C1 segment of cervical spinal cord (tissue), 14 donors: ENCODE results near the gene LEF1.

ENCODE experiments used
- DNase-seq, 14 donors: peaks; one replicate each; lab custom pipeline; 2025; lab: John Stamatoyannopoulos, UW

The LEF1 gene

DNA sequence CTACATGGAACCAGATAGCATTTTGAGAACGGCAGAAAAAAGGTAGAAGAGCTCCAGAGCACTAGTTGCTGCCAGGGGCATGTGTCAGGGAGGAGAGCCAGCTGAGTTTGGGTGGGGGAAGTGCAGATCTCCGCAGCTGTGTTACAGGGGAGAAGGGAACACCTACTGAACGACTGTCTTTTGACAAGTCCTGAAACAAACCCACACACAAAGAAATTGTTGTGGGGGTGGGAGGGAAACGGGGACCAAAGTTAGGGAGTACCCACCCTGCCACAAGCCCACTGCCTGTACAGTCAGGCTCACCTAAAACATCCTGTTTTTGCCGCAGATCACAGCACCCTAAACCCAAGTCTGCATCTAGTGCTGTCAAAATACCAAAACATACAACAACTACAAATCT lies 55.5 kb downstream of the LEF1 start:
- no peak for DNase-seq

DNA sequence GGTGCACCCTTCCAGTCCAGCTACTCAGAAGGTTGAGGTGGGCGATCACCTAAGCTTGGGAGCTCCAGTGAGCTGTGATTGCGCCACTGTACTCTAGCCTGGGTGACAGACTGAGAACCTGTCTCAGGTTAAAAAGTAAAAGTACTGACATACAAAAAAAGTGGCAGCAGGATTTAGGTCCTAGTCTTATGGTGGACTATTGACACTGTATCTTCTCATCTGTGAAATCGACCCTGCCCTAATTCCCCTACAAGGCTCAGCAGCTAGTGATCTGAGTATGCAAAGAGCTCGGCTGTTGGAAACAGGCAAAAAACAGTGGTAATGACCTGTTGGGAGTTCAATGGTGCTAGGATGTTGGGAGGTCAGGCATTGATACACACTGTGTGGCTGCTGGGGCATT lies 57.0 kb downstream of the LEF1 start:
- no peak for DNase-seq

DNA sequence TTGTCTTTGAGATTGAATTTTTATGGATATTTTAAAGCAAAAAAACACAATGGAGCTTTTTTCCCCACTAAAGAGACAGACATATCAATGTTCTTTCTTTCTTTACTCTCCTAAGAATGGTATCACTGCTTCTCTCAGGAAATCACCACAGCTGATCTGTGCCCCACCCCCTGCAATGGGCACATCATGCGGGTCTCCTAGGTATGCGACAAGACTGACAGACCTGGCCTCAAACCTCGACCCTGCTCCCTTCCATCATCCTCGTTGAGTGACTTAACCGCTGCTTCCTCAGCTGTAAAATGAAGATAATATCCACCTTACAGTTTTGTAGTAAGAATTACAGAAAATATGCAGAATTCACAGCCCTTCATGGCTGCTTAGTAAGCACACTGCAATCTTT lies 58.3 kb downstream of the LEF1 start:
- DNase-seq: no peak

DNA sequence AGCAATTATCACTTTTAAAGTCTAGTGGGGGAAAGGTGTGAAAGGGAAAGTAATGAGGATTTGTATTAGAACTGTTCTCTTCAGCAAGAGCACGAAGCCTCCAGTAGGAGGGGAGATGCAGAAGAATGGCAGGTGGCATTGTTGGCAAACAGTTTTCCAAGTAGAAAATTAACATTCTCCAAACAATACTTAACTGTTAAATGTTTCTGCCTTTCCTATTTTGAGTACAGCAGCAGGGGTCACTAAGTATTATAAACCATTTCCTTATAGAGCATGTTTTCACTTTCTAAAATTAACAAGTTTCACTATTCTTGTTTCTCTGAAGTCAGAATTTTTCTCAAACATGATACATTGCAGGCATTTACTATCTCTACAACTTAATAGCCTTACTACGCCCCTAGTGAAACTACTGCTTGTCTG lies 58.7 kb downstream of the LEF1 start:
- DNase-seq: no peak

DNA sequence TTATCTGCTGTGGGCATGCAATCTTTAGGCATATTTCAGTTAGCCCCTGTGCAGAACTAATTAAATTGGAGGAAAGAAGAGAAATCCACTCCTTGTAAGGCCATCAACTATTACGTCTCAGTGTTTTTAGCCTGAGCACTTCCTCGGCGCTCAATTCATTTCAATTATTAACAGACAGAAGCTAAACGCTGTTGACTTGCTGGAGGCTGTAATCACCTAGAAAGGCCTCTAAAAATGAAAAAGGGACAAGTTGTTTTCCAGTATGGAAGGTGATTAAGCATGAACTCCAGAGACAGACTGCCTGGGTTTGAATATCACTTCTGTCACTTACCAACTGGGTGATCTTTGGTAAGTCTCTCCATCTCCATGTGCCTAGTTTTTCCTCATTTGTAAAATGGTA lies 59.6 kb downstream of the LEF1 start:
- DNase-seq: no peak

DNA sequence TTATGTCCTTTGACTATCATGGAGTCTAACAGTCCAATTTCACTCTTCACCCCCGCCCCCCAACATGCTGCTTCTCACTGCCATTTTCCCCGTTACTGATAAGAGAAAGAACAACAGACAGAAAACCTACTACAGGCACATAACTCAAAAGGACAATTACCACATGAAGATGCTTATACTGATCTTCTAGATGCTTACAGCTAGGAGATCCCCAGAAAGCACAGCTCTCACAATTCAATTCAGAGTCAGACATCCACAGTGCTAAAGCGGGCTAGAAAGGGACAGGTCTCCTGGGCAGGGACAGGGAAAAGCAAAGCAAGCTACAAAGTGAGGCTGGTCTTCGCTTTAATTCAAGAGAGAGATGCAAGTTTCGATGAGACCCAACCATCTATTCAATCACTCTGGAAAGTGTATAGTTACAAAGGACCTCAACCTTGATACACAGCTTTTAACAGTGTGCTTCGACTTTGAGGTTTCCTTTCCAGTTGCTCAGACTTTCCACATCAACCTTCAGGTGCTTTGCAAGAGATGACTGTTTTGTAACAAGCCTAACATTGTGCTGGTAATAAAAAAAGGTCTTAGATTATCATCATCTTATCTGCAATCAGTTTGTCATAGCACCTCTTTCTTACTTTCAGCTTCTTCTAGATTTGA lies 60.9 kb downstream of the LEF1 start:
- DNase-seq: no peak

DNA sequence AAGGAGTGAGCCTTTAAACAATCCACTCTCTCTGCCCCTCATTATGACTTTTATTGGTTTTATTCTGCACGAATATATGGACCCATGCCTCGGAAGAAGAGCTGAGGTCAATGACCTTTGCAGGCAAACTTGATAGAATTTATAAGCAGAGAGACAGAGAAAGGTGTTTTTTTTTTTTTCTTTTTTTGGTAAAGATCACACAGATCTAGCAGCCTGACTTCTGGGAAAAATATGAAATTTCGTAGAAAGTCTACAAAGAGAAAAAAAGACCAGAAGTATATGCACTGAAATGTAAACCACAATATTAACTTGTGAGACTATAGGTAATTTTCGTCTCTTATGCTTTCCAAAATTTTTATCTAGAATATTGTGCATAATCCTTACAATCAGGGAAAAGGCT lies 61.6 kb downstream of the LEF1 start:
- DNase-seq: no peak

DNA sequence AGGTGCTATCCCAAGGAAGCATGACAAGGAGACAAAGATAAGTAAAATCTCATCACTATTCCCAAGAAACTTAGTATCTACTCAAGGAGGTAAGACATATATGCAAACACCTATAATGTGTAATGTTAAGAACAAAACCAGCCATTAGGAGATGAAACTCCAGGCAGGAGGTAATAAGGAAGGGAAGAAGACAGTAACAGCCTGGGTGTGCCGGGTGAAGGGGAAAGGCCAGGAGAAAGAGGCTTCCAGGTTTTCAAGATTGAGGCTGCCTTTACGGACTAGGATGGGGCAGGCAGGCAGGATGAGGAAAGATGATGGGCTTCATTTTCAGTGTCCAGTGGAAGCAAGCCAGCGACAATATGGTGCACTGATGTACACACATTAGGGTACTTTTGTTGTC lies 62.5 kb downstream of the LEF1 start:
- DNase-seq: no peak

DNA sequence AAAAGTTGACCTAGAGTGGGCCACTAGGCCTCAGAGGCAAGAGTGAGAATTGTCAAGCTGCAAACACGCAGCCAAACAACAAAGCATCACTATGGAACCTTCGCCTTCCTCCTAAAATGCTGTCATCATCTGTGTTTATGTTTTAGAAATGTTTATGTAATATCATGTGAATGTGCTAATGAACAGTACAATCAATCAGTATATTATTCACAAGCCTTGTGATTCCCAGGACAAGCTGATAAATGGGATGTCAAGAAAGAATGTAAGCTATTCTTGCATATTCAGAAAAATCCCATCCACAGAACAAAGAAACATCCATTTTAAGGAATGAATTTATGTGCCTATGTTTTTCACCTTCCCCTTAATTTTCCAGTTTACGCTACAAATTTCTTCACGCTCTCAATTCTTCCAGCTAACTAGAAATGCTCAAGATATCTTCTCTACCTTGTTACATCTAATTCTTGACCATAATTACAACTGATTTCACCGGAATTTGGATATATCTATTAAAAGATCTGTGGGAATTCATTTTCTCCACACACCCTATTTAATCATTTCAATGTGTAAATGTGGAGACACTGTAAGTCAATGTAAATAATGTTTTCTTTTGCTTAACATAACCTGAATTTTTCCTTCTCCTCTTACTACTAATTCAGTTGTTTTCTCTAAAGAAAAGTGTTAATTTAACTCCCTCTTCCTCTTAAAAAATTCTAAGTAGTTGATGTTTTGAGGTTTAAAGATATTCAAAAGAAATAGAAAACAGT lies 65.5 kb downstream of the LEF1 start:
- DNase-seq: no peak

DNA sequence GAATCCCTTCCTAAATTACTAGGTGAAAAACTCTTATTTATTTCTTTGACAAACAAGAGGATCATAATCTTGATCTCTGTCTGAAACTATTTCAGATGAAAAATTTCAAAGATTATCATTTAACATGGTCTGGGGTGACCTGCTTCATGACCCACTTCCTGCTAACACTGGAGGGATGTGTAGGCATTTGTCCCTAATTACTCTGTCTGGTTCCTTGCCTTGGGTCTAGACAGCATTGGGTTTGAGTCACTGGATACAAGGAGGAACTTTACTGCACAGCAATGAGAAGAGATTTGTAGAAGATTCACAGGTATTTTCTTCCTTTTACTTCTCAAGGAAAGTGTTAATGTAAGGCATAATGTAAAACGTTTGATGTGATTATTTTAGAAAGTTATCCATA lies 67.9 kb downstream of the LEF1 start:
- no peak for DNase-seq

DNA sequence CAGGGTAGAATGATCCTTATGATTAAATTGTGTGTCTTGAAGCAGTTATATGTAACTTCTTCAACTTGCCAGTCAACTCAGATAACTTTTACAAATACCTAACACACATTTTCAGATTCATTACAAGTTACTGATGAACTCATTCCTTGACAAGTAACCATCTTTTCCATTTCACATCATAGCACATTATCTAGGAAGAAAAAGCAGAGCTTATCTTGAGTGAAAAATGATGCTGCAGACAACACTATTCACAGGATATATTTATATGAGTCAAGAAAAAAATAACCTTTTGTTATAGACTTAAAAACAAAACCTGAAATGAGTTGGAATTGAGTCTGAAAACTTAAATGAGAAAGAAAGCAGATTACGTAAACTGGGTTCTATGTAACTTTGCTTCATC lies 68.9 kb downstream of the LEF1 start:
- DNase-seq: no peak

DNA sequence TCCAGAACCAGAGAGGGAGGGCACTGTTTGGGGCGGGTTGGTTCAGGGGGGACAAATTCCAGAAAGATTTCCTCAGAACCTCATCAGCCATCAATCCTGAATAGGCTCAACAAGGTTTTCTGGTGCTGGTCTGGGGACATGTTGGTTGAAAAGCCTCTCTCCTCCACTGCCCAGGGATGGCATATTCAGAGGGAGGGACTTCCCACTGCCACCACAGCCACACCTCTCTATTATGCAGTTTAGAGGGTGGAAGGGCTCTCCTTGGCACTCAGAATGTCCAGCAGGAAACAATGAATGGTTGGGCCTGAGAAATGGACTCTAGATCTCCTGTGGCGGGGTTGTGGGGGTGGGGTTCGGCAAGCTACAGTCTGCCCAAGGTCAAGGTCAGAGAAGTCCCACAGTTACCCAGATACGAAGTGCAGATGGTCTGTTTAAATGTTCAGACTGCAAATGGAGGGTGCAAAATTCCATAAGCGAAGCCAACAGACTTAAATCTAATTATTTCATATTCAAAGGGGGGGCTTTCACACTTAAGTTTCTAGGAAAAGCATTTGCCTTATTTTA lies 70.7 kb downstream of the LEF1 start:
- no peak for DNase-seq

DNA sequence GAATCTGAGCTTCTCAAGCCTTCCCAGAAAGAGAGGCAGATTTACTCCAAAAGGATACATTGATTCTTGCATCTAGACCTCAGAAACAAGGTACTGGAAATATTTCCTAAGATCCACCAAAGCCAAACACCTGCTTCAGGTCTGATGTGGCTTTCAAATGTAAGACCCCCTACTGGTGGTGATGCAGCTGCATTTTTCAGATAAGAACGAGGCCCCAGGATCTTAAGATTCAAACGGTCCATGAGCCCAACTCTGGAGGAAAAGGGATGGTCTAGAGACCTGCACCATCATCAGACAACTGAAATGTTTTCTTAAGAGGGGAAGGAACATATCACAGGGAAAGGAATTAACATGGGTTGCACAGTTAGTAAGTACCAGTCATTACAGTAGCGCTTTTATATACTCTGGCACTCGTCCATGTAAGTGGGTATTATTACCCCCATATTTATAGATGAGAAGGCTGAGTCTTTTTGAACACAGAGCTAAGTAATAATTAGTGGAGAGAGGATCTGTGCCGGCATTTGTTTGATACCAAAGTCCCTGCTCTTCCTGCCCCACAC lies 73.7 kb downstream of the LEF1 start:
- no peak for DNase-seq

DNA sequence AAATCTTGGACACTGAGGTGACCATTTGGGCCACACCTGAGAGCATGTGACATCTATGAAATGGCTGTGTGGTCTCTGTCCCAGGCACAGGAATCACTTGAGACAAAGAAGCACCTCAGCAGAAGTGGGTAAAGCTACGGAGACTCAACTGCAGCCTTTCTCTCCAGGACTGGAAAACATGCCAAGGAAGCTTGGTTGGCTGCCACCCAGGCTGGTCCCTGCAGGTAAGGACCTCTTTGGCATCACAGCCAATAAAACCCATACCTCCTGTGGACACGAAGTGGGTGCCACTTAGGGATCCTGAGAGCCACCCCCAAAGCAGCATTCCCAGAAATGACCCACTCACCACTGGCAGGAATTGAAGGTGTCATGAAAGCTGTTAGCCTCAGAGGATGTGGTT lies 74.6 kb downstream of the LEF1 start:
- DNase-seq: no peak

DNA sequence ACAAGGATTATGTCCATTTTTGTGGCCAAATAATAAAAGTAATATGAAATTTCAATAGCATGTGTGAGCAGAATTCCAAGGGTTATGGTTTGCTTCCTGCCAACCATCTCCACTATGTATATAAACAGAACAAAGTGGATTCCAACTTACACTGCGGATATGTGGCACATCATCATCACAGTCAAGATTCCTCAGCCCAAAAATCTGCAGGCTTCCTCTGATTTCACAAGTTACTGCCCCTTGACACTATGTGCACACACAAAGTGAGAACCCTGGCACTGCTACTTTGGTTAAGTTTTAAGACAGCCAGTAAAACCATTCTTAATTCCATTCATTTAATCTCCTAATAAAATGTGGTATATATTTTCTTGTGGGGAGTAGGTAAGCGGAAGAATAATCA lies 76.4 kb downstream of the LEF1 start:
- DNase-seq: no peak

DNA sequence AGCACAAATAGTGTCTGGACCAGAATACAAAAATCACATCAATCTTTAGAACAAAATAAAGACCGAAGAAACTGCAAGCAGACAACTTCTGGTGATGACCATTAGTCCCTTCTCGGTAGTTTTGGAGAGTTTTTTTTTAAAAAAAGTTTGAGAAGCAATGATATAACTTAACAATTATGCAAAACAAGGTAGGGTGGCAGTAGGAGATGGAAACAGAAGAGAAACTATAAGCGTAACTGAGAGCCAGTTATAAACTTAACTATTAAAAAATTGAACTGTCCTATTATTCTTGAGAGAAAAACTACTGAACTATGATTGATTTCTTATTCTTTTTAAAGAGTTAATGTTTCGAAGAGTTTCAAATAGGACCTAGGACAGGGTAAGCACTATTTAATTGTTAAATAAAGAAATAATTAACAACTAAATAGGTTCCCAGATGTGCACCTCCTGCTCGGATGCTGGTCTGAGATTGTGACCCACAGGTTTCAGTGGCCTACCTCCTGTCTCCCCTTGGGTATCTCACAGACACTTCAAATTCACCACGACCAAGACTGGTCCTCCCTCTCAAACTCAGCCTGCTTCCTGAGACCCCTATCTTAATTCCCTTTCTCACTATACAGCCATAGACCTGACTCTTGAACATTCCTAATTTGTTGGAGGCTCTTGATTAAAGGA lies 81.3 kb downstream of the LEF1 start:
- no peak for DNase-seq

DNA sequence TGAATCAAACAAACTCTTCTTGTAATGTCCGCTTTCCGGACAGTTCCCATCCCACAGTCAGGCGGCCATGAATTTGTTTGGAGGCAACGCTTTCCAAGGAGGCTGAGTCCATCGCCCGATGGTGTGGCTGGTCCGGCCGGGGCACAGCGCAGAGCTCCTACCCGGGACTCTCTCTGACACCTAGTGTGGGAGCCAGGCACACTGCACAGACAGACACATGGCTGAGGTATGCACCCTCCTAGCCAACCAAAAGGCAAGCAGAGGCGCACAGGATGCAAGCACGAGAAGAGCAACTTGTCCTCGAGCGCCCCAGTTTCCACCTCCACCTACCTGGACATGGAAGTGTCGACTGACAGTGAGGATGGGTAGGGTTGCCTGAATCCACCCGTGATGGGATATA lies 87.5 kb downstream of the LEF1 start:
- DNase-seq: no peak

DNA sequence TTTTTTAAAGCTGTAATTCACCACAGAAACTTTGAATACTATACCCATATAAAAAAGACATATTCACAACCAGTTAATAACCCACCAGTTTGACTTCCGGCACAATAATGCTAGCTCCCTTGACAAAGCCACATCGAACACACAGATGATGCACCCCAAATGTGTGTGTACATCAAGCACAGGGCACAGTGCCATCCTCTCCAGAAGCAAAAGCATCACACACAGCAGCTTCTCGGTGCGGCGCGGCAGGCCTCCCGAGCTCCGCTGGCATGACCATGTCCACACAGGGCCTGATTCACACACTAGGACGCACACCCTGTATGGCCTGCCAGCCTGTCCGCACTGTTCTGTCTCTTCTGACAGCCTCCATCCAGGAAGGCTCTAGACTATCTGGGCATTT lies 88.0 kb downstream of the LEF1 start:
- DNase-seq: no peak

DNA sequence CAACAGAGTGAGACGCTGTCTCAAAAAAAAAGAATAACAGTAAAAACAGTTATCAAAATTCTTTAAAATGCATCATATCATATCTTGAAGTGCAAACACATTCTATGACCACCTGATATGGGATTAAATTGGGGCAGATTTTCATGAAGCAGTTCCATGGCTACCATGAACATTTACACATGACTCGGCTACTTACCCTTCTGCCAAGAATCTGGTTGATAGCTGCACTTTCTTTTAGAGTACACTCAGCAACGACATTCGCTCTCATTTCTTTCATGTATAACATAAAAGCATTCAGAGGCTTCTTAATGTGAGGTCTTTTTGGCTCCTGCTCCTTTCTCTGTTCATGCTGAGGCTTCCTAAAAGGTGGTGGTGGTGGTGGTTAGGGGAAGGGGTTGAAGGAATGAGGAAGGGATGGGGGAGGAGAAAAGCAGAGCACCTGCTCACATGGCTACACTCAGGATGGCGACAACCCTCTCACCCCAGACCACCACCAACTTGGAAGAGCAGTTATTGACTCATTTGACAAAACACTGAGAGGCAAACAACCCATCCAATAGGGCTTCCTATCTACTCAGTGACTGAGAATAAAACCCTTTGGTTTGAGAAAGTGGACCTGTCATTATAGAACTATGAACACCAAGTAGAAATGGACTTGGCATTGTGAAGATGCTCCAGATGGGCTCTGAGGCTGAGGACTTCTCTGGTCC lies 90.6 kb downstream of the LEF1 start:
- DNase-seq: no peak

DNA sequence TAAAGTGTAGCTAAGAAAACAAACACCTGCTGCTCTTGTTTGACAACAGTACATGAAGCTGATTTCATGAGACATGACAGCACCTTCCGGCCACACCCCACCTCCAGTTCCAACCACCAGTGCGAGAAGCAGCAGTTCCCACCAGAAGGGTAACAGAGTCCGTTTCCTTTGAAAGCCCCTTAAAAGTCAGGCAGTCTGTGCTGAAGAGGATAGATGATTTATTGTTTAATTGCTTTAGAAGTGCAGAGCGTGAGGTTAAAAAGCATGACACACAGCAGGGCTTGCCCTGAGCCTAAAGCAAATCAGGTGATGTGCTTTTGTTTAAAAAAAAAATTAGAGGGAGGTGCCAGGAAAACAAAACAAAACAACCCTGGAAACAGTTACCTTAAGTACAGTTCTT lies 96.4 kb downstream of the LEF1 start:
- DNase-seq: no peak

DNA sequence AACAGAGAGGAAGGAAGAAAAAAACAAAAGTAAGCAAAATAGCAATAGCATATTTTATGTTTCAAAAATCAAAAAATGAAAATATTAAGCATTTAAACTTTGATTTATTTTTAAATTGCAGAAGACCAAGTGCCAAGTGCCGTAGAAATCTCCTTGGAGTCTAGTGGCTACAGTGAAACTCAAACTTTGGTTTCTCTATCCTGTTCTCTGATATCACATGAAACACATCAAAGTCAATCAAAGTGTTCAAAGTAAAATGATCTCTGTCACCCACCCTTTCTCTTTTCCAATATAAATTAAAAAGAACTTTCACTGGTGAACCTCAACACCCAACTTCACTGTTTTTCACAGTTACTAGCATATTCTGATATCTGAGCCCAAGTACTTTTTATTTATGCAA lies 98.0 kb downstream of the LEF1 start:
- no peak for DNase-seq

DNA sequence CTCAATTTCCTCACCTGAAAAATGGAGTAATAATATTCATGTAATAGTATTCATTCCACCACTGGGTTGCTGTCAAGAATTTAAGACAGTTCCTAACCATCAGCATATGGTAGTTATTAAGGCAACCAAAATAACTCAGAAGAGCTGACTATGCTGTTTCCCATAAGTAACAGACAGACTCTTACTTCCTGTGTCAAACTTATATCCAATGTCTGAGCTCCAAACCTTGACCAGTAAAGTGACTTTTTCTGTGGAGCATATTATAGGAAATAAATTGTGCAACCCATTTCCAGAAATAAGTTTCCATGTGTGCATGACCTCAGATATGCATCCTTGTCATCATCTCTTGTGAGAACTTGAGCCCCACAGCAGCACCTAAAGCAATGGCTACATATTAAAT lies 100.3 kb downstream of the LEF1 start:
- no peak for DNase-seq
